ENCODE results near the gene LRRC8C.
"Not testable (repeated sequence)": the region's sequence is repeated elsewhere in the genome, so short reads cannot be mapped to it uniquely, and the experiment has no call there.

The LRRC8C gene

DNA sequence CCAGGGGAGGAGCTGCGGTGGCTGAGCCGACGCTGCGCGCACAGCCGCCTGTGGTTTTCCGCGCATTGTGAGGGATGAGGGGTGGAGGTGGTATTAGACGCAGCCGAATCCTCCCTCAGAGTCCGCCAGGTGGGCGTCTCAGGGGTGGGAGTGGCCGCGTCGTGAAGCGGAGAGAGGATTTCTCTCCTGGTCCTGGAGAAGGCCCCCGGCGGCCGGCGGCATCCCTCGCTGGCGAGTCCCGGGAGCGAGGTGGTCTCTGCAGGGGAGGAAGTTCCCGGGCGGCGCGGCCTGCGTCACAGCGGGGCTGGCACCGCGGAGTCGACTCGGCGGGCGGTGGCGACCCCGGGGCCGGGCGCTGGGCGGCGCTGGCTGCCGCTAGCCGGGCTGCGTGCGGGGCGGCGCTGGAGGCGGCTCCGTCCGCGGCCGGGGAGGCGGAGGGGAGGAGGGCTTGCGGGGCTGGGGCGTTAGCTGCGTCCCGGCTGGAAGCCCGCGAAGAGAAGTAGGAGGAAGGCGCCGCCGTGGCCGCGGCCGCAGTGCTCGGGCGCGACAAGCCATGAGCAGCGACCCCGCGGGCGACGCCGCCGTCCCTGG is at the start of gene LRRC8C:
TSS of gene LRRC8C (plus strand) at position 464 of the 591 bp plus-strand sequence. CDS start 53,354 bp downstream, outside the sequence.
- Histone ChIP-seq H3K9ac (ENCODE audit: insufficient read length) (peak within 1 kb of the TSS; percentile 76), H3K9me3 (ENCODE audit: low read depth, low read length) (no peaks in the 10 kb centered on the region), H3K36me3 (ENCODE audit: insufficient read depth, low read length) (no peaks in the 10 kb centered on the region), H3K27ac (no peak within 1 kb of the TSS), H3K4me3 (peak within 1 kb of the TSS; percentile 96)
- TF ChIP-seq FOXP2 (optimal IDR thresholded peaks at IDR 0.05; ENCODE audit: control extremely low read depth, extremely low read length, insufficient read depth) (no peak), EZH2 (IDR thresholded peaks at IDR 0.05) (no peak)
- DNase-seq (ENCODE audit: low read depth, low spot score) = no peak

DNA sequence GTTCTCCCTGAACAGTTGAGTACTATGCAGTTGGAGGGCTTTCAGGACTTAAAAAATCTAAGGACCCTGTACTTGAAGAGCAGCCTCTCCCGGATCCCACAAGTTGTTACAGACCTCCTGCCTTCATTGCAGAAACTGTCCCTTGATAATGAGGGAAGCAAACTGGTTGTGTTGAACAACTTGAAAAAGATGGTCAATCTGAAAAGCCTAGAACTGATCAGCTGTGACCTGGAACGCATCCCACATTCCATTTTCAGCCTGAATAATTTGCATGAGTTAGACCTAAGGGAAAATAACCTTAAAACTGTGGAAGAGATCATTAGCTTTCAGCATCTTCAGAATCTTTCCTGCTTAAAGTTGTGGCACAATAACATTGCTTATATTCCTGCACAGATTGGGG is 48.7 kb upstream of the LRRC8C start:
- TF ChIP-seq EZH2 (IDR thresholded peaks at IDR 0.05) (no peak), FOXP2 (optimal IDR thresholded peaks at IDR 0.05; ENCODE audit: control extremely low read depth, extremely low read length, insufficient read depth) (no peak), POLR2AphosphoS5 (IDR thresholded peaks at IDR 0.05; ENCODE audit: borderline replicate concordance, low read depth, low read length) (no peak)
- Histone ChIP-seq H3K9me3 (ENCODE audit: low read depth, low read length) (no peaks in the 10 kb centered on the region), H3K36me3 (ENCODE audit: insufficient read depth, low read length) (peaks cover 13% of the 10 kb centered on the region), H3K4me3 (no peak overlapping the region), H3K27ac (no peak overlapping the region), H3K9ac (ENCODE audit: insufficient read length) (no peak overlapping the region)
- DNase-seq (ENCODE audit: low read depth, low spot score) = no peak

DNA sequence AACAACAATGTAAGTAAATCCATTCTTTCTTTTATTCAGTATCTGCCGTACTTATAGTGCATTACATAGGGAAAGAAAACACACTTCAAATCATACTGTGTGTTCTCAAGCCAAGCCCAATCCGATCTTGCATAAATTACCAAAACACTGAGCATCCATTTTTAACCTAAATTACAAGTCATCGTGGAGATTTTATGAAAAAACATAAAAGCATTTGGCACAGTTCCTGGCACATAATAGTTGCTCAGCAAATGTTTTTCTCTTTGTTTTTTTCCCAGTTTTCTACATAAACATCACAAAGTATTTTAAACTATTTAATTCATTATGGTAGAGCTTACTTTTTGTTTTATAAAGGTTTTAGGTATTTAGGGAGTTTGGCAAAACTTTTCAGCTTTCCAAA is 48.1 kb upstream of the LRRC8C start:
- TF ChIP-seq POLR2AphosphoS5 (IDR thresholded peaks at IDR 0.05; ENCODE audit: borderline replicate concordance, low read depth, low read length) (no peak), FOXP2 (optimal IDR thresholded peaks at IDR 0.05; ENCODE audit: control extremely low read depth, extremely low read length, insufficient read depth) (no peak), EZH2 (IDR thresholded peaks at IDR 0.05) (no peak)
- no peak overlapping the region for H3K27ac ChIP-seq
- DNase-seq (ENCODE audit: low read depth, low spot score) = no peak
- H3K9me3 ChIP-seq (ENCODE audit: low read depth, low read length) = no peaks in the 10 kb centered on the region
- peaks cover 13% of the 10 kb centered on the region for H3K36me3 ChIP-seq (ENCODE audit: insufficient read depth, low read length)
- H3K4me3 ChIP-seq = no peak overlapping the region
- no peak overlapping the region for H3K9ac ChIP-seq (ENCODE audit: insufficient read length)

DNA sequence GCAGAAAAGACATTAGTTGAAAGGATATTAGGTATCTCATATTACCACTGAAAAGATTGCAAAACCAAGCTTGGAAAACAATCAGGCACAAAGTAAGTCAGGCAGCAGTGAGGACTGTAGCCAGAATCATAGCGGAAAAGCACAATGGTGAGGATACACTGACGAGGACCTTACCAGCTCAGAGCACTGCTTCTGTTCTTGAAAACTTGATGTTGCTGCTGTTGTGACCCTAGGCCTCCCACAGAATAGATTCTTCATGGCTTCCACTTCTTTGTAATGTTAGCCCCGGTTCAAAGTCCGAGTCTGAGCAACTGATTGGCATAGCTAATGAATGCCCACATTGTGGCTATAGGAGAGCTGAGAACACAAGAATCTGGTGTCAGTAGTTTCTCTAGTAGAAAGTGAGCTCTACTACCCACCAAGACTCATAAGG is 45.2 kb upstream of the LRRC8C start:
- Histone ChIP-seq H3K9ac (ENCODE audit: insufficient read length) (no peak overlapping the region), H3K36me3 (ENCODE audit: insufficient read depth, low read length) (peaks cover 12% of the 10 kb centered on the region), H3K4me3 (no peak overlapping the region), H3K9me3 (ENCODE audit: low read depth, low read length) (no peaks in the 10 kb centered on the region), H3K27ac (no peak overlapping the region)
- no peak for TF ChIP-seq FOXP2 (optimal IDR thresholded peaks at IDR 0.05; ENCODE audit: control extremely low read depth, extremely low read length, insufficient read depth)
- DNase-seq (ENCODE audit: low read depth, low spot score) = no peak

DNA sequence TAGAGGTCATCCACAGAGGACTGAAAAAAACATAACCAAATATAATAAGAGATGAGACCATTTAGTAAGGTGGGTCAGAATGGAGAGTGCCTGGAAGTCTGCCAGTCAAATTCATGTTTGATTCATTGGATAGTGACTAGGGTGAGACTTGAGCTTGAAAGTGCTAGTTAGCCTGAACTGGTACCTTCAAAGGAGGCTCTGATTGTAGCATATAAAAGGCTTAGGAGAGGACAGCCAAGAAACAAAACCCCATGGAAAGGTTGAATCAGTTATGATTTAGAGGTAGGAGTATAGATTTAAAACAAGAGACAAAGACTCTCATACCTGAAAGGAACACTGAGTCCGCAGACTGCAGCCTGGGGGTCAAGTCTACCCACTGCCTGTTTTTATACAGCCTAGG is 44.4 kb upstream of the LRRC8C start:
- TF ChIP-seq POLR2AphosphoS5 (IDR thresholded peaks at IDR 0.05; ENCODE audit: borderline replicate concordance, low read depth, low read length) (no peak), EZH2 (IDR thresholded peaks at IDR 0.05) (no peak), FOXP2 (optimal IDR thresholded peaks at IDR 0.05; ENCODE audit: control extremely low read depth, extremely low read length, insufficient read depth) (no peak)
- H3K9me3 ChIP-seq (ENCODE audit: low read depth, low read length) = no peaks in the 10 kb centered on the region
- peaks cover 4% of the 10 kb centered on the region; the same call in 1 of the 2 replicates for H3K36me3 ChIP-seq (ENCODE audit: insufficient read depth, low read length)
- DNase-seq (ENCODE audit: low read depth, low spot score) = no peak
- H3K9ac ChIP-seq (ENCODE audit: insufficient read length) = no peak overlapping the region
- no peak overlapping the region for H3K27ac ChIP-seq
- H3K4me3 ChIP-seq = no peak overlapping the region

DNA sequence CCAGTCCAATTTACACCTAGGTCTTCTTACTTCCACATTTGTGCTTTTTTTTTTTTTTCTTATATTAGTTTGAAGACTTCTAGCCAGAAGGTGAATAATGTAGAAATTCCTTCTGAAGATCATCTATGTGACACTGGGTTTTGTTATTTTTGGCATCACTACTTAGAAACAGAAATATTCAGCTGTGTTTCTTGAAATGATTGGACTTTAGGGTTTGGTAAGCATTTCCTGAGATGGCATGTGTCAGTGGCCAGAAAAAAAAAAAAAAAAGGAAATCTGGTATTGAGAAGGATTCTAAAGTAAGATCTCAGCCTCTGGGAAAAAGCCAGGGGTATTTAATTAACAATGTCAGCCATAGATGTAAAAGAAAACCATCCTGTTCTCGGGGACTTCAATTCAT is 43.4 kb upstream of the LRRC8C start:
- Histone ChIP-seq H3K4me3 (no peak overlapping the region), H3K27ac (no peak overlapping the region), H3K36me3 (ENCODE audit: insufficient read depth, low read length) (no peaks in the 10 kb centered on the region), H3K9ac (ENCODE audit: insufficient read length) (no peak overlapping the region), H3K9me3 (ENCODE audit: low read depth, low read length) (no peaks in the 10 kb centered on the region)
- DNase-seq (ENCODE audit: low read depth, low spot score) = no peak
- TF ChIP-seq POLR2AphosphoS5 (IDR thresholded peaks at IDR 0.05; ENCODE audit: borderline replicate concordance, low read depth, low read length) (no peak), EZH2 (IDR thresholded peaks at IDR 0.05) (no peak), FOXP2 (optimal IDR thresholded peaks at IDR 0.05; ENCODE audit: control extremely low read depth, extremely low read length, insufficient read depth) (no peak)

DNA sequence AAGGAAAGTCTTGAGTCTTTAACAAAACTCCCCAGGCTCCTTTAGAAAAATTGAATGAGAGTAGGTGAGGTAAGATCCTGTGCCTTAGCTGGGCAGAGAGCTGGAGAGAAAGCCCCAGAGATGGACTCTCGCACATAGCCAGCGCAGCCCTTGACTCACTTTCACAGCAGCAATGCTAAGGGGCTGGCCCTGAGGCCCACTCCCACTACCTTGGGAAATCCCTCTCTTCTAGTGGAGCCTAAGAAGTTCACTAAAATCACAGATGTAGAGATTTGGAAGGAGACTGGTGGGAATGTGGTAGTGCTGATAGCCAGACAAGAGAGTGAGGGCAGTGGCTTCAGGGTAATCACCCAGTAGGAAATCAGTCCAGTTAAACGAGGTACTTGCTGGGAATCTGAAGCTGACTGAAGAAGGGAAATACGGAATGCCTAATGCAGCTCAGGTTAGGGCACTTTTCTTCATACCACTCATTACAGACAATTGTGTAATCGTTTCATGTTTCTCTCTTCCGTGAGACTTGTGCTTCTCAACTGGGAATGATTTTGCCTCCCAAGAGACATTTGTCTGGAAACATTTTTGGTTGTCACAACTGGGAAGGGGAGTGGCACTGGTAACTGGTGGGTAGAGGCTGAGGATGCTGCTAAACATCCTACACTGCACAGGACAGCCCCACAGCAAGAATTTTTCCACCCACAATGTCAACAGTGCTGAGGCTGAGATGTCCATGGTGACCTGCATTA is 42.4 kb upstream of the LRRC8C start:
- Histone ChIP-seq H3K27ac (no peak overlapping the region), H3K4me3 (no peak overlapping the region), H3K36me3 (ENCODE audit: insufficient read depth, low read length) (no peaks in the 10 kb centered on the region), H3K9ac (ENCODE audit: insufficient read length) (no peak overlapping the region), H3K9me3 (ENCODE audit: low read depth, low read length) (no peaks in the 10 kb centered on the region)
- DNase-seq (ENCODE audit: low read depth, low spot score) = no peak
- TF ChIP-seq POLR2AphosphoS5 (IDR thresholded peaks at IDR 0.05; ENCODE audit: borderline replicate concordance, low read depth, low read length) (no peak), EZH2 (IDR thresholded peaks at IDR 0.05) (no peak), FOXP2 (optimal IDR thresholded peaks at IDR 0.05; ENCODE audit: control extremely low read depth, extremely low read length, insufficient read depth) (no peak)

DNA sequence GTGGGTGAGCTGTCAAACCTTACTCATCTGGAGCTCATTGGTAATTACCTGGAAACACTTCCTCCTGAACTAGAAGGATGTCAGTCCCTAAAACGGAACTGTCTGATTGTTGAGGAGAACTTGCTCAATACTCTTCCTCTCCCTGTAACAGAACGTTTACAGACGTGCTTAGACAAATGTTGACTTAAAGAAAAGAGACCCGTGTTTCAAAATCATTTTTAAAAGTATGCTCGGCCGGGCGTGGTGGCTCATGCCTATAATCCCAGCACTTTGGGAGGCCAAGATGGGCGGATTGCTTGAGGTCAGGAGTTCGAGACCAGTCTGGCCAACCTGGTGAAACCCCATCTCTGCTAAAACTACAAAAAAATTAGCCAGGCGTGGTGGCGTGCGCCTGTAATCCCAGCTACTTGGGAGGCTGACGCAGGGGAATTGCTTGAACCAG is 40.0 kb upstream of the LRRC8C start:
- DNase-seq (ENCODE audit: low read depth, low spot score); H3K27ac ChIP-seq; H3K9ac ChIP-seq (ENCODE audit: insufficient read length); H3K9me3 ChIP-seq (ENCODE audit: low read depth, low read length); H3K36me3 ChIP-seq (ENCODE audit: insufficient read depth, low read length); H3K4me3 ChIP-seq: not testable (repeated sequence)
